ENCODE results near the gene STUB1. TPM values are rescaled to one million over a fixed set of nuclear protein-coding genes. Genes with fewer than 3 reads are reported as not detected.

Gene STUB1
- total and polyA plus RNA-seq, 9 donors: 70.7 to 115 (median 98.8) TPM

GRCh38 chr16:720447-720989 lies 40.3 kb downstream of the STUB1 start:
- Histone ChIP-seq H3K27me3 (ENCODE audit: control insufficient read depth, insufficient read depth, low read length) (peaks cover 15% of the 10 kb centered on the region), H3K4me1 (ENCODE audit: control insufficient read depth, insufficient read depth, low read length) (peaks cover 58% of the 10 kb centered on the region), H3K36me3 (ENCODE audit: control insufficient read depth, insufficient read depth, low read length) (no peaks in the 10 kb centered on the region), H3K4me3 (ENCODE audit: low read length) (peak overlapping the region; percentile 75), H3K27ac (ENCODE audit: low read length) (peak overlapping the region; percentile 89), H3K9me3 (replicated peaks; ENCODE audit: control insufficient read depth, low read depth, low read length) (no peaks in the 10 kb centered on the region)
- DNase-seq: peak; percentile 90
- WGBS (ENCODE audit: insufficient coverage): under 1% methylated on average over 37 of the region's 38 CpGs

DNA sequence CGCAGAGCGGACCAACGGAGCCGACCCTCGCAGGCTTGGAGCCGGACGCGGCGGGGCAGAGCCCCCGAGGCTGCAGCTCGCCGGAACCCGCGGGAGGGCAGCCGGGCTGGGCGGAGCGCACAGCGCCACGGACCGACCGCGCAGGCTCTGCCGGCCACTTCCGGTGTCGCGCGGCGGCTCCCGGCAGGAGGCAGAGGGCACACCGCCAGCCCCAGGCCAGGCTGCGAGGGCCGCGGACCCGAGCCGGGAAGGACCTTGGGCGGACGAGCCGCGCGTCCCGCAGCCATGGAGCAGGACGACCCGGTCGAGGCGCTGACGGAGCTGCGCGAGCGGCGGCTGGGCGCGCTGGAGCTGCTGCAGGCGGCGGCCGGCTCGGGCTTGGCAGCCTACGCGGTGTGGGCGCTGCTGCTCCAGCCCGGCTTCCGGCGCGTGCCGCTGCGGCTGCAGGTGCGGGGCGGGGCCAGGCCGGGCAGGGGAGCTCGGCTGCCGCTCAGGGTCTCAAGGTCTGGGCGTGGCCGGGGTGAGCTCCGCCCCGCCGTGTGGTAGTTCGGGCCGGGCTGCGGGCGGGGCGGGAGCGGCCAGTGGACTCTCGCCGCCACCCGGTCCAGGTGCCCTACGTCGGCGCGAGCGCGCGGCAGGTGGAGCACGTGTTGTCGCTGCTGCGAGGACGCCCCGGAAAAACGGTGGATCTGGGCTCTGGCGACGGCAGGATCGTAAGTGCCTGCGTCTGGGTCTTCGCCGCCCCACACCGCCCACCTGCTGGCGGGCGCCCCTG lies 41.0 kb downstream of the STUB1 start, which contains the start of gene ANTKMT:
TSS of gene ANTKMT (plus strand) at position 157 of the 775 bp plus-strand sequence. CDS start at position 286, 129 bp downstream.
- Histone ChIP-seq H3K4me1 (ENCODE audit: control insufficient read depth, insufficient read depth, low read length) (peaks cover 54% of the 10 kb centered on the region), H3K36me3 (ENCODE audit: control insufficient read depth, insufficient read depth, low read length) (no peaks in the 10 kb centered on the region), H3K9me3 (replicated peaks; ENCODE audit: control insufficient read depth, low read depth, low read length) (no peaks in the 10 kb centered on the region), H3K27me3 (ENCODE audit: control insufficient read depth, insufficient read depth, low read length) (peaks cover 17% of the 10 kb centered on the region), H3K27ac (ENCODE audit: low read length) (peak within 1 kb of the TSS; percentile 89), H3K4me3 (ENCODE audit: low read length) (peak within 1 kb of the TSS; percentile 75)
- peak; percentile 85 for DNase-seq
- 6% methylated on average over 106 of the region's 106 CpGs for WGBS (ENCODE audit: insufficient coverage)

- Histone ChIP-seq H3K36me3 (ENCODE audit: control insufficient read depth, insufficient read depth, low read length) (no peaks in the 10 kb centered on the region), H3K9me3 (replicated peaks; ENCODE audit: control insufficient read depth, low read depth, low read length) (no peaks in the 10 kb centered on the region), H3K27ac (ENCODE audit: low read length) (peak overlapping the region; percentile 20), H3K4me3 (ENCODE audit: low read length) (peak overlapping the region; percentile 29), H3K27me3 (ENCODE audit: control insufficient read depth, insufficient read depth, low read length) (peaks cover 16% of the 10 kb centered on the region), H3K4me1 (ENCODE audit: control insufficient read depth, insufficient read depth, low read length) (peaks cover 51% of the 10 kb centered on the region)
- WGBS (ENCODE audit: insufficient coverage): 81% methylated on average over 39 of the region's 51 CpGs
- DNase-seq: no peak
Measured at GRCh38 chr16:721765-722540, 41.7 kb downstream of the STUB1 start.

DNA sequence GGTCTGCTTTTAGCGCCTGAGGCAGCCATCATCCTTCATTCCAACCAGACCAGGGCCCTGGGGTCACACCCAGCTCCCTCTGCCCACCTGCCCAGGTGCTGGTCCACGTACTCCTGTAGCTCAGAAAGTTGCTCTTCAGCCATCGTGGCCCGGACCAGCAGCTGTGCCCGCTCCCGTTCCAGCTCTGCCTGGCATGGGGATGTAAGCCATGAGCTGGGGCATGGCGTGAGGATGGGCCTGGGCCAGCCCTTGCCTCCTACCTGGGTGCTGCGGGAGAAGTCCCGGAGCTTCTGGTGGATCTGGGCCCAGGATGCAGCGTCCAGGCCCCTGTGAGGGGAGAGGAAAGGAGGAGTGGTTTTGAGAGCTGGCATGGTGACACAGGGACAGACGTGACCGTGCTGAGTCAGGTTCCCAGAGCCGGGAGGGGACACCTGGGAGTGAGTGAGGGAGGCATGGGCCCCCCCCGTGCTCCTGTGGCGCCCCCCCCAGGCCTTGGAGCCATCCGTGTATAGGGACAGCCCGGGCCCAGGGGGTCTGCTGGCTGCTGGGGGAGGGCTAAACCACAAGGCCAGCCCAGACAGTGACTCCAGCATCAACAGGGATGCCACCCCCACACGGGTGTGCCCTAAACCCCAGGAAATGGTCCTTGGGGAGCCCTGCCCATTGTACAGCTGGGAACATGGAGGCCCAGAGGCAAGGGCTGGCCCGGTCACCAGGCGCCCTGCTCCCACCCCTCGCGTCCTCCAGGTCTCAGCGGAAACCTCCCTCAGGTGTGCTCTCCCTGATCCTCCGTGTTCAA lies 42.8 kb downstream of the STUB1 start:
- no peak for DNase-seq

DNA sequence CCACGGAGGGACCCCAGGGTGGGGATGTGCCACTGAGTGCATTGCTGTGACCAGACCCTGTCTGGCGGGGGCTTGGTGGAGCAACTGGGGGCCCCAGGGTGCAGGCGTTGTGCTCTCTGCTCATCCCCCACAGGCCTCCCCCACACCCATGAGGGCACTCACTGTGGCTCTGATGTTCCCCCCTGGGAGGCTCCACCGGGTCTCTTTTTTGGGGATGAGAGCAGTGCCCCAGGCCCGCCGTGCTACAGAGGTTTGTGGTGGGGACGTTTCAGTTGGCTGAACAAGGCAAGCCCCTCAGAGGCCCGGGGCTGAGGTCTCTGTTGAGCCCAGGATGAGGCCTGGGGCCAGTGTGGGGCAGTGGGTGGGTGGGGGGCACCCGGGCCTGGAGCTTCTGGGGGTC lies 43.5 kb downstream of the STUB1 start:
- no peak overlapping the region for H3K27ac ChIP-seq (ENCODE audit: low read length)
- no peak for DNase-seq
- H3K4me1 ChIP-seq (ENCODE audit: control insufficient read depth, insufficient read depth, low read length): peaks cover 47% of the 10 kb centered on the region
- H3K4me3 ChIP-seq (ENCODE audit: low read length): no peak overlapping the region
- H3K27me3 ChIP-seq (ENCODE audit: control insufficient read depth, insufficient read depth, low read length): peaks cover 31% of the 10 kb centered on the region
- H3K36me3 ChIP-seq (ENCODE audit: control insufficient read depth, insufficient read depth, low read length): no peaks in the 10 kb centered on the region
- 60% methylated on average over 4 of the region's 9 CpGs for WGBS (ENCODE audit: insufficient coverage)
- no peaks in the 10 kb centered on the region for H3K9me3 ChIP-seq (replicated peaks; ENCODE audit: control insufficient read depth, low read depth, low read length)

More for the DNA sequence above, 42.8 kb downstream of the STUB1 start:
- no peaks in the 10 kb centered on the region for H3K9me3 ChIP-seq (replicated peaks; ENCODE audit: control insufficient read depth, low read depth, low read length)
- peaks cover 49% of the 10 kb centered on the region for H3K4me1 ChIP-seq (ENCODE audit: control insufficient read depth, insufficient read depth, low read length)
- peaks cover 25% of the 10 kb centered on the region for H3K27me3 ChIP-seq (ENCODE audit: control insufficient read depth, insufficient read depth, low read length)
- H3K36me3 ChIP-seq (ENCODE audit: control insufficient read depth, insufficient read depth, low read length): no peaks in the 10 kb centered on the region
- no peak overlapping the region for H3K4me3 ChIP-seq (ENCODE audit: low read length)
- WGBS (ENCODE audit: insufficient coverage): 77% methylated on average over 20 of the region's 24 CpGs
- no peak overlapping the region for H3K27ac ChIP-seq (ENCODE audit: low read length)

- WGBS (ENCODE audit: insufficient coverage): 51% methylated on average over 28 of the region's 29 CpGs
- Histone ChIP-seq H3K27ac (ENCODE audit: low read length) (no peak overlapping the region), H3K4me3 (ENCODE audit: low read length) (no peak overlapping the region), H3K4me1 (ENCODE audit: control insufficient read depth, insufficient read depth, low read length) (peaks cover 40% of the 10 kb centered on the region), H3K9me3 (replicated peaks; ENCODE audit: control insufficient read depth, low read depth, low read length) (no peaks in the 10 kb centered on the region), H3K27me3 (ENCODE audit: control insufficient read depth, insufficient read depth, low read length) (peaks cover 38% of the 10 kb centered on the region), H3K36me3 (ENCODE audit: control insufficient read depth, insufficient read depth, low read length) (no peaks in the 10 kb centered on the region)
- DNase-seq: no peak
Measured at GRCh38 chr16:724188-725040, 44.2 kb downstream of the STUB1 start.

GRCh38 chr16:725041-725376 lies 44.8 kb downstream of the STUB1 start:
- no peaks in the 10 kb centered on the region for H3K9me3 ChIP-seq (replicated peaks; ENCODE audit: control insufficient read depth, low read depth, low read length)
- H3K27me3 ChIP-seq (ENCODE audit: control insufficient read depth, insufficient read depth, low read length): peaks cover 40% of the 10 kb centered on the region
- no peak overlapping the region for H3K27ac ChIP-seq (ENCODE audit: low read length)
- H3K4me3 ChIP-seq (ENCODE audit: low read length): no peak overlapping the region
- peaks cover 34% of the 10 kb centered on the region for H3K4me1 ChIP-seq (ENCODE audit: control insufficient read depth, insufficient read depth, low read length)
- no peak for DNase-seq
- 81% methylated on average over 5 of the region's 7 CpGs for WGBS (ENCODE audit: insufficient coverage)
- peaks cover under 1% of the 10 kb centered on the region for H3K36me3 ChIP-seq (ENCODE audit: control insufficient read depth, insufficient read depth, low read length)

DNA sequence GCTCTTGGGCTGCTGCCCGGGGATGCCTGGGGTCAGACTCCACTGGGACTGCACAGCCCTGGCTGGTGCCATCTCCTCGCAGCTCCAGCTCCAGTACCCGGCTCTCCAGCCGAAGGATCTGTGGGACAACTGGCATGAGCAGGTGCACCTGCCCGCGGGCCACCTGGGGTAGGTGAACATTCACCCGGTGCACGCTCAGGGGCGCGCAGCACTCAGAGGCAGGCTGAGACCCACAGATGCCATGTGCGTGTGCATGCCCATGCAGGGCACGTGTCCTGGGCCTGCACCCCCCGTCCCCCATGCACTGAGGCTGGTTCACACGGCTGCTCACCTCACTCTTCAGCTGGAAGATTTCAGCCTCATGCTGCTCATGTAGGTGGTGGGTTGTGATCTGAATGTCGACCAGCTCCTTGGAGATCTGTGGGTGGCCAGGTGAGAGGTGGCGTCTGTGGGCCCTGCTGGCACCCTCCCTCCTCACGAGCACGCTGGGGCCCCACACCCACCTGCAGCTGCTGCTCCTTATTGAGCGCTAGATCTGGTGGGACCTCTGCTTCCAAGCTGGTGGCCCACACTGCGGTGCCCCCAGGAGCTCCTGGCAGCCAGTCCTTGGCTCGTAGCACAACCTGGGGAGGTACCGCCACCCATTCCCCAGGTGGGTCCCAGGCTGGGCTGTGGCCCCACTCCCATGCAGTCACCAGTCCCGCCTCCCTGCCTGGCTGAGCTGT lies 45.4 kb downstream of the STUB1 start:
- Histone ChIP-seq H3K4me3 (ENCODE audit: low read length) (no peak overlapping the region), H3K4me1 (ENCODE audit: control insufficient read depth, insufficient read depth, low read length) (peaks cover 28% of the 10 kb centered on the region), H3K27me3 (ENCODE audit: control insufficient read depth, insufficient read depth, low read length) (peaks cover 40% of the 10 kb centered on the region), H3K9me3 (replicated peaks; ENCODE audit: control insufficient read depth, low read depth, low read length) (no peaks in the 10 kb centered on the region), H3K27ac (ENCODE audit: low read length) (no peak overlapping the region), H3K36me3 (ENCODE audit: control insufficient read depth, insufficient read depth, low read length) (peaks cover 7% of the 10 kb centered on the region)
- WGBS (ENCODE audit: insufficient coverage): 75% methylated on average over 20 of the region's 23 CpGs
- no peak for DNase-seq

- 16% methylated on average over 9 of the region's 9 CpGs for WGBS (ENCODE audit: insufficient coverage)
- DNase-seq: no peak
- no peaks in the 10 kb centered on the region for H3K9me3 ChIP-seq (replicated peaks; ENCODE audit: control insufficient read depth, low read depth, low read length)
- no peak overlapping the region for H3K4me3 ChIP-seq (ENCODE audit: low read length)
- H3K4me1 ChIP-seq (ENCODE audit: control insufficient read depth, insufficient read depth, low read length): peaks cover 27% of the 10 kb centered on the region
- H3K27ac ChIP-seq (ENCODE audit: low read length): no peak overlapping the region
- H3K36me3 ChIP-seq (ENCODE audit: control insufficient read depth, insufficient read depth, low read length): peaks cover 11% of the 10 kb centered on the region
- peaks cover 40% of the 10 kb centered on the region for H3K27me3 ChIP-seq (ENCODE audit: control insufficient read depth, insufficient read depth, low read length)
Measured at GRCh38 chr16:726188-726437, 45.9 kb downstream of the STUB1 start.

Data from muscle of leg (tissue), 11 donors.